ENCODE measurements around the gene NUSAP1.
"Not testable (repeated sequence)": the region's sequence is repeated elsewhere in the genome, so short reads cannot be mapped to it uniquely, and the experiment has no call there.

DNA sequence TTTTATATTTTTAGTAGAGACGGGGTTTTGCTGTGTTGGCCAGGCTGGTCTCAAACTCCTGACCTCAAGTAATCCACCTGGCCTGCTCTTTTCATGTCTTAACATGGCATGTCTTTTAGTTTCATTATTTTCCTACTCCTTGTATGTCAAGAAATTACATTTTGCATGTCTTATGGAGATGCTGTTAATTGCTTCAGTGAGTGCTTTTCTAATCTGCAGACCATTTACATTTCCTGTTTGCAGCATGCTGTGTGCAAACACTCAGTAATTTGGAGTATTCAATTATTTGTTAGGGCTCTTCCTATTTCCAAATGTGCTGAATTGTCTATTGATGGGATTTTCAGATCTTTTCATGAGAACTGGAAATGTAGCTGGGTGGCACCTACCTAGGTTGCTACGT is 31.5 kb upstream of the NUSAP1 start:
- TF ChIP-seq EGR1 (IDR thresholded peaks at IDR 0.05; ENCODE audit: low read depth); POLR2A (IDR thresholded peaks at IDR 0.05; ENCODE audit: borderline replicate concordance, extremely low read depth, insufficient read depth, insufficient read length); POLR2AphosphoS5 (IDR thresholded peaks at IDR 0.05; ENCODE audit: low read depth, low read length); TCF7L2 (IDR thresholded peaks at IDR 0.05; ENCODE audit: borderline replicate concordance, extremely low read depth, insufficient read depth, insufficient read length): not testable (repeated sequence)
- TF ChIP-seq, protein P1, sequence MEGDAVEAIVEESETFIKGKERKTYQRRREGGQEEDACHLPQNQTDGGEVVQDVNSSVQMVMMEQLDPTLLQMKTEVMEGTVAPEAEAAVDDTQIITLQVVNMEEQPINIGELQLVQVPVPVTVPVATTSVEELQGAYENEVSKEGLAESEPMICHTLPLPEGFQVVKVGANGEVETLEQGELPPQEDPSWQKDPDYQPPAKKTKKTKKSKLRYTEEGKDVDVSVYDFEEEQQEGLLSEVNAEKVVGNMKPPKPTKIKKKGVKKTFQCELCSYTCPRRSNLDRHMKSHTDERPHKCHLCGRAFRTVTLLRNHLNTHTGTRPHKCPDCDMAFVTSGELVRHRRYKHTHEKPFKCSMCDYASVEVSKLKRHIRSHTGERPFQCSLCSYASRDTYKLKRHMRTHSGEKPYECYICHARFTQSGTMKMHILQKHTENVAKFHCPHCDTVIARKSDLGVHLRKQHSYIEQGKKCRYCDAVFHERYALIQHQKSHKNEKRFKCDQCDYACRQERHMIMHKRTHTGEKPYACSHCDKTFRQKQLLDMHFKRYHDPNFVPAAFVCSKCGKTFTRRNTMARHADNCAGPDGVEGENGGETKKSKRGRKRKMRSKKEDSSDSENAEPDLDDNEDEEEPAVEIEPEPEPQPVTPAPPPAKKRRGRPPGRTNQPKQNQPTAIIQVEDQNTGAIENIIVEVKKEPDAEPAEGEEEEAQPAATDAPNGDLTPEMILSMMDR (IDR thresholded peaks at IDR 0.05 in 2 of 3, conservative IDR thresholded peaks at IDR 0.05 in 1 of 3; ENCODE audit: borderline replicate concordance in 1 of 3, insufficient read depth in 1 of 3, low read depth in 2 of 3, low read length in 2 of 3), result not testable (repeated sequence)
- TF ChIP-seq, protein P2, sequence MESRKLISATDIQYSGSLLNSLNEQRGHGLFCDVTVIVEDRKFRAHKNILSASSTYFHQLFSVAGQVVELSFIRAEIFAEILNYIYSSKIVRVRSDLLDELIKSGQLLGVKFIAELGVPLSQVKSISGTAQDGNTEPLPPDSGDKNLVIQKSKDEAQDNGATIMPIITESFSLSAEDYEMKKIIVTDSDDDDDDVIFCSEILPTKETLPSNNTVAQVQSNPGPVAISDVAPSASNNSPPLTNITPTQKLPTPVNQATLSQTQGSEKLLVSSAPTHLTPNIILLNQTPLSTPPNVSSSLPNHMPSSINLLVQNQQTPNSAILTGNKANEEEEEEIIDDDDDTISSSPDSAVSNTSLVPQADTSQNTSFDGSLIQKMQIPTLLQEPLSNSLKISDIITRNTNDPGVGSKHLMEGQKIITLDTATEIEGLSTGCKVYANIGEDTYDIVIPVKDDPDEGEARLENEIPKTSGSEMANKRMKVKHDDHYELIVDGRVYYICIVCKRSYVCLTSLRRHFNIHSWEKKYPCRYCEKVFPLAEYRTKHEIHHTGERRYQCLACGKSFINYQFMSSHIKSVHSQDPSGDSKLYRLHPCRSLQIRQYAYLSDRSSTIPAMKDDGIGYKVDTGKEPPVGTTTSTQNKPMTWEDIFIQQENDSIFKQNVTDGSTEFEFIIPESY (IDR thresholded peaks at IDR 0.05; ENCODE audit: extremely low read depth, insufficient replicate concordance, low read length), result not testable (repeated sequence)

Measured in HCT116 (cell line).